Activated T-helper 1 cell treated with anti-CD3 and anti-CD28 coated beads, Interleukin-12 subunit alpha, Interleukin-12 subunit beta, Interleukin-2, Interleukin-4 antibody, amounts not matched to agents 30 ng/mL and 10 ng/mL and 1 ng/mL, durations not matched to agents 14 hours and 24 hours and 36 hours (primary cell): ENCODE results near the gene SLC12A6. TPM values are rescaled to one million over a fixed set of nuclear protein-coding genes. Genes with fewer than 3 reads are reported as not detected.
A peak's percentile ranks its signal among the peaks of the same experiment; 100 is the strongest.

Experiments
- DNase-seq: peaks from one replicate; pipeline ENCODE4 v3.0.0; 2021; ENCODE audit warnings: low spot score
- H3K27ac Mint-ChIP-seq: one replicate; pipeline ENCODE4 v1.8.0; 2021; ENCODE audit warnings: mild to moderate bottlenecking, mixed read lengths
- H3K27me3 Mint-ChIP-seq: one replicate; pipeline ENCODE4 v1.8.0; 2022; ENCODE audit warnings: mild to moderate bottlenecking, moderate library complexity, mixed read lengths; ENCODE audit not compliant: insufficient read depth
- H3K36me3 Mint-ChIP-seq: one replicate; pipeline ENCODE4 v1.8.0; 2021; ENCODE audit warnings: low read depth, mixed read lengths
- H3K4me1 Mint-ChIP-seq: one replicate; pipeline ENCODE4 v1.8.0; 2021; ENCODE audit warnings: low read depth, mixed read lengths
- H3K4me3 Mint-ChIP-seq: one replicate; pipeline ENCODE4 v1.8.0; 2021; ENCODE audit warnings: mild to moderate bottlenecking, moderate library complexity, mixed read lengths
- H3K9me3 Mint-ChIP-seq: one replicate; pipeline ENCODE4 v1.8.0; 2021; ENCODE audit warnings: mixed read lengths
- intact Hi-C: fragments of 100-400 bp; cut with micrococcal nuclease; formaldehyde crosslinking; loops from one replicate; pipeline ENCODE4 v1.15.1; 2024
- total RNA-seq: library from RNA; stranded (reverse); gene quantifications from 2 replicates; pipeline ENCODE4 v1.2.3, GENCODE V29; 2022

Gene SLC12A6
- total RNA-seq, 1 donor from 2014 or later = 33.2 TPM

- H3K27me3 Mint-ChIP-seq = no peaks in the 10 kb centered on the region
- peaks cover 12% of the 10 kb centered on the region for H3K36me3 Mint-ChIP-seq
- no peaks in the 10 kb centered on the region for H3K9me3 Mint-ChIP-seq
- H3K4me1 Mint-ChIP-seq = peaks cover 5% of the 10 kb centered on the region
- DNase-seq = no peak
- H3K27ac Mint-ChIP-seq = no peak overlapping the region
- no peak overlapping the region for H3K4me3 Mint-ChIP-seq
- intact Hi-C loops = no loop called here
Observed at GRCh38 chr15:34266751-34267150, 70.8 kb downstream of the SLC12A6 start.

GRCh38 chr15:34264076-34264475, 73.5 kb downstream of the SLC12A6 start:
- Mint-ChIP-seq H3K27me3 (no peaks in the 10 kb centered on the region), H3K4me3 (no peak overlapping the region), H3K27ac (no peak overlapping the region), H3K9me3 (no peaks in the 10 kb centered on the region), H3K36me3 (peaks cover 8% of the 10 kb centered on the region), H3K4me1 (peaks cover 5% of the 10 kb centered on the region)
- intact Hi-C loops = no loop called here
- no peak for DNase-seq

GRCh38 chr15:34262362-34262761, 75.2 kb downstream of the SLC12A6 start:
- Mint-ChIP-seq H3K9me3 (no peaks in the 10 kb centered on the region), H3K4me3 (no peak overlapping the region), H3K4me1 (peaks cover 5% of the 10 kb centered on the region), H3K27me3 (no peaks in the 10 kb centered on the region), H3K36me3 (peaks cover 12% of the 10 kb centered on the region), H3K27ac (no peak overlapping the region)
- intact Hi-C loops = no loop called here
- no peak for DNase-seq

GRCh38 chr15:34259566-34259965, 78.0 kb downstream of the SLC12A6 start:
- H3K36me3 Mint-ChIP-seq = peaks cover 20% of the 10 kb centered on the region
- no peaks in the 10 kb centered on the region for H3K9me3 Mint-ChIP-seq
- no peaks in the 10 kb centered on the region for H3K27me3 Mint-ChIP-seq
- peak overlapping the region; percentile 42 for H3K27ac Mint-ChIP-seq
- H3K4me3 Mint-ChIP-seq = no peak overlapping the region
- no peaks in the 10 kb centered on the region for H3K4me1 Mint-ChIP-seq
- intact Hi-C loops = no loop called here
- no peak for DNase-seq

- intact Hi-C loops = no loop called here
- H3K4me3 Mint-ChIP-seq = no peak overlapping the region
- H3K36me3 Mint-ChIP-seq = peaks cover 30% of the 10 kb centered on the region
- H3K27me3 Mint-ChIP-seq = no peaks in the 10 kb centered on the region
- H3K27ac Mint-ChIP-seq = no peak overlapping the region
- H3K9me3 Mint-ChIP-seq = no peaks in the 10 kb centered on the region
- no peaks in the 10 kb centered on the region for H3K4me1 Mint-ChIP-seq
- DNase-seq = no peak
Observed at GRCh38 chr15:34258151-34258550, 79.4 kb downstream of the SLC12A6 start.

GRCh38 chr15:34252545-34252944, 85.0 kb downstream of the SLC12A6 start:
- Mint-ChIP-seq H3K4me1 (no peaks in the 10 kb centered on the region), H3K27me3 (no peaks in the 10 kb centered on the region), H3K4me3 (no peak overlapping the region), H3K36me3 (peaks cover 45% of the 10 kb centered on the region), H3K9me3 (no peaks in the 10 kb centered on the region), H3K27ac (no peak overlapping the region)
- intact Hi-C loops = no loop called here
- DNase-seq = no peak

GRCh38 chr15:34248190-34248589, 89.4 kb downstream of the SLC12A6 start:
- Mint-ChIP-seq H3K4me1 (no peaks in the 10 kb centered on the region), H3K4me3 (no peak overlapping the region), H3K36me3 (peaks cover 42% of the 10 kb centered on the region), H3K9me3 (no peaks in the 10 kb centered on the region), H3K27me3 (no peaks in the 10 kb centered on the region), H3K27ac (no peak overlapping the region)
- DNase-seq = no peak
- intact Hi-C loops = no loop called here

GRCh38 chr15:34246276-34246976, 91.2 kb downstream of the SLC12A6 start:
- Mint-ChIP-seq H3K4me3 (no peak overlapping the region), H3K4me1 (peaks cover 9% of the 10 kb centered on the region), H3K27ac (no peak overlapping the region), H3K27me3 (no peaks in the 10 kb centered on the region), H3K36me3 (peaks cover 38% of the 10 kb centered on the region), H3K9me3 (no peaks in the 10 kb centered on the region)
- intact Hi-C loops = no loop called here
- DNase-seq = no peak

GRCh38 chr15:34243226-34243625, 94.4 kb downstream of the SLC12A6 start:
- Mint-ChIP-seq H3K27me3 (no peaks in the 10 kb centered on the region), H3K4me1 (peaks cover 37% of the 10 kb centered on the region), H3K36me3 (peaks cover 36% of the 10 kb centered on the region), H3K27ac (no peak overlapping the region), H3K4me3 (no peak overlapping the region), H3K9me3 (no peaks in the 10 kb centered on the region)
- no peak for DNase-seq
- intact Hi-C loops = no loop called here

GRCh38 chr15:34242331-34242710, 95.3 kb downstream of the SLC12A6 start:
- H3K27me3 Mint-ChIP-seq = no peaks in the 10 kb centered on the region
- H3K4me3 Mint-ChIP-seq = no peak overlapping the region
- intact Hi-C loops = no loop called here
- no peaks in the 10 kb centered on the region for H3K9me3 Mint-ChIP-seq
- peaks cover 36% of the 10 kb centered on the region for H3K36me3 Mint-ChIP-seq
- no peak for DNase-seq
- H3K4me1 Mint-ChIP-seq = peaks cover 38% of the 10 kb centered on the region
- no peak overlapping the region for H3K27ac Mint-ChIP-seq

GRCh38 chr15:34241376-34242330, 95.9 kb downstream of the SLC12A6 start:
- Mint-ChIP-seq H3K27me3 (no peaks in the 10 kb centered on the region), H3K4me1 (peaks cover 38% of the 10 kb centered on the region), H3K4me3 (no peak overlapping the region), H3K9me3 (no peaks in the 10 kb centered on the region), H3K27ac (no peak overlapping the region), H3K36me3 (peaks cover 38% of the 10 kb centered on the region)
- intact Hi-C loops = loop anchor here (1.0 kb wide), 1 partner anchor 126 kb away; the partner anchor contains the start of gene LPCAT4
- DNase-seq = no peak

GRCh38 chr15:34240537-34240936, 97.0 kb downstream of the SLC12A6 start:
- no peaks in the 10 kb centered on the region for H3K27me3 Mint-ChIP-seq
- intact Hi-C loops = no loop called here
- peaks cover 48% of the 10 kb centered on the region for H3K36me3 Mint-ChIP-seq
- peak overlapping the region; percentile 57 for H3K27ac Mint-ChIP-seq
- H3K4me1 Mint-ChIP-seq = peaks cover 38% of the 10 kb centered on the region
- H3K9me3 Mint-ChIP-seq = no peaks in the 10 kb centered on the region
- DNase-seq = no peak
- no peak overlapping the region for H3K4me3 Mint-ChIP-seq
